GM08714 (cell line): ENCODE measurements around the gene PIK3R1.
"Not testable (repeated sequence)": the region's sequence is repeated elsewhere in the genome, so short reads cannot be mapped to it uniquely, and the experiment has no call there.

Experiments
- H3K4me3 ChIP-seq: fragments of 200-500 bp; sonication (Bioruptor generic); 2 replicates; pipeline ENCODE4 v1.5.1; 2014; ENCODE audit warnings: mild to moderate bottlenecking, low read length, inconsistent platforms
- ZNF274 ChIP-seq: IDR thresholded peaks from 2 replicates; pipeline ENCODE4 v1.6.1; 2012; ENCODE audit warnings: mild to moderate bottlenecking, low read depth, low read length

Gene PIK3R1

GRCh38 chr5:68227532-68228160, 12.1 kb downstream of the PIK3R1 start:
- TF ChIP-seq ZNF274: no peak
- no peak overlapping the region for H3K4me3 ChIP-seq

GRCh38 chr5:68229416-68229815, 13.9 kb downstream of the PIK3R1 start:
- no peak for TF ChIP-seq ZNF274
- no peak overlapping the region for H3K4me3 ChIP-seq

GRCh38 chr5:68230285-68230684, 14.7 kb downstream of the PIK3R1 start:
- no peak for TF ChIP-seq ZNF274
- H3K4me3 ChIP-seq: no peak overlapping the region

DNA sequence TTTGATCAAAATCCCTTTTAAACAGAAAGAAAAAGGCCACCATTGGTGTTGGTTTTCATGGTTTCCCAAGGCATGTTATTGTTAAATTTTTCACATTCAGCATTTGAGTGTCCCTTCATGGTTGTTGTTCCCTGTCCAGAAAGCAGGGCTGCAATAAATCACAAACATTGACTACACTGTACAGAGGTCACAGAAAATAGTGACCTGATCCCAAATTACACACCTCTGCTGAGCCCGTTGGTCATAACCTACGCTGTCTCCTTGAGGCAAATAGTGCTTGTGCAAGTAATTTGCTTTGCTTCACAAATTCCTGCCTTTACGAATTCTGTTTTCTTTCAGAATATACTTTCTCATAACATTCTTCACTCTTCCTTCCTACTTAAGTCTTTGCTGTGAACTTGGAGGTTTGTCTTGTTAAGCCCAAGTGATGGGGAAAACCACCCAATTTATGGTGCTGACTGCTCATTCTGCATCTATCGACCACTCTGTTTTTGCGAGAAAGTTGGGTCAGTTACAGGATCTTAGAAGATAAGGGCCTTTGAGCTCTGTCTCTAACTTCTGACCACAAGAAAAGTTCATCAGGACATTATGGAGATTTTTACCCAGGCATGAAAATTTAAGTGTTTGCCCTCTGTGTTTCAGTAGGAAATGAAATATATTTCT, 16.0 kb downstream of the PIK3R1 start:
- H3K4me3 ChIP-seq: no peak overlapping the region
- no peak for TF ChIP-seq ZNF274

DNA sequence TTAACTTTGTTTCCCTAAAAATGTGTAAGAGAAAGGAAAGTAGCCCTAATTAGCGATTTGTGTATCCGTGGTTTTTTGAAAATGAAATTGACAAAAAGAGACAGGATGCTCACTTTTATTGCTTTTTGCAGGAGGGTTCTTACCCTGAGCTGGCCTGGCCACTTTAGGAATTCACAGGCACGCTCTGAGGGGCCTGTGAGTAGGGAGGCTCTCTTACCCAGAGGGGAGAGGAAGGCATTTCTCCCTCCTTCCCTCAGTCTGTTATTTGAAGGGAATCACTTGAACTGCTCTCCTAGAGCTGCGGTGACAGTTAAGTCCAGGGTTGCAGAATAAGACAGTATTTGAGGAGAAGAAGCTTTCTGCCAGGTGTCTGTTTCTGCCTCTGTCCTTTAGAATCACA, 16.7 kb downstream of the PIK3R1 start:
- TF ChIP-seq ZNF274: no peak
- no peak overlapping the region for H3K4me3 ChIP-seq

GRCh38 chr5:68233075-68233474, 17.5 kb downstream of the PIK3R1 start:
- no peak overlapping the region for H3K4me3 ChIP-seq
- TF ChIP-seq ZNF274: no peak

- not testable (repeated sequence) for H3K4me3 ChIP-seq
These were observed 19.7 kb downstream of the PIK3R1 start for GRCh38 chr5:68235229-68235628.

GRCh38 chr5:68237715-68238114, 22.2 kb downstream of the PIK3R1 start:
- TF ChIP-seq ZNF274: no peak

GRCh38 chr5:68239487-68239886, 23.9 kb downstream of the PIK3R1 start:
- TF ChIP-seq ZNF274: no peak
- peak overlapping the region; percentile 13; the same call in 1 of the 2 replicates for H3K4me3 ChIP-seq

More at GRCh38 chr5:68237715-68238114, 22.2 kb downstream of the PIK3R1 start:
- no peak overlapping the region for H3K4me3 ChIP-seq

DNA sequence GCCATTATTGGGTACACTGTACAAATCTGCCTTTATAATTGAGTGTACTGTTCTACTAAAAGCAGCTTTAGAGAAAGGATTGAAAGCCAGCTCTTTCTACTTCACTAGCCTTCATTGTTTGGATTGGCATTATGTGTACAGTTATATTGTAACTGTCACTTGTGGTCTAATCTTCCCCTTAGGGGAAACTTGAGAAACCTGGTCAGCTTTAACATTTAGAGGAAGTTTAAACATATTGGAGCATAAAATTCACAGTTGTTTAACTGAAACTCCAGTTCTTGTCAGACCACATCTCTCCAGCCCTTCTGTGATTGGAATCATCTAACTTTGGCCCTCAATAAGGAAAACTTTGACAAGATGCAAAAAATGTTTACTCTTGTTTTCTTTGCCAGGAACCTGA, 24.6 kb downstream of the PIK3R1 start:
- no peak for TF ChIP-seq ZNF274

DNA sequence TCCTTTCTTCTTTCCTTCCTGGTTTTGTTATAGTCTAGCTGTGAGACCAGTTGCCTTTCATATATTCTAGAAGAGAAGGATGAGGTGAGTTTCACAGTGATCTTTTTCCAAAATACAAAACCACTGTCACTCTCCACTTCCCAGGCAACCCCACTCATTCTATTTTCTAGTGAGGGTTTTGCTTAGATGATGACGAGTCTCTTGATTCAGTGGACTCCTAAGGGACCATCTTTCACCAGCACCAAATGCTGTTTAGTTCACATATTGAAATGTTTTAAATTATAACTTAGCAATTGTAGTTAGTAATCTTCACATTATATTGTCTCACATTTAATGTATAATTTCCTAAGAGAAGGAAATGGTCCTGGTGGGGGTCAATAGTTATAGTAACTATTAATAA, 25.2 kb downstream of the PIK3R1 start:
- H3K4me3 ChIP-seq: no peak overlapping the region
- no peak for TF ChIP-seq ZNF274

More for the DNA sequence above, 24.6 kb downstream of the PIK3R1 start:
- no peak overlapping the region for H3K4me3 ChIP-seq

- no peak overlapping the region for H3K4me3 ChIP-seq
- TF ChIP-seq ZNF274: no peak
These were observed 27.2 kb downstream of the PIK3R1 start for GRCh38 chr5:68242743-68243142.

DNA sequence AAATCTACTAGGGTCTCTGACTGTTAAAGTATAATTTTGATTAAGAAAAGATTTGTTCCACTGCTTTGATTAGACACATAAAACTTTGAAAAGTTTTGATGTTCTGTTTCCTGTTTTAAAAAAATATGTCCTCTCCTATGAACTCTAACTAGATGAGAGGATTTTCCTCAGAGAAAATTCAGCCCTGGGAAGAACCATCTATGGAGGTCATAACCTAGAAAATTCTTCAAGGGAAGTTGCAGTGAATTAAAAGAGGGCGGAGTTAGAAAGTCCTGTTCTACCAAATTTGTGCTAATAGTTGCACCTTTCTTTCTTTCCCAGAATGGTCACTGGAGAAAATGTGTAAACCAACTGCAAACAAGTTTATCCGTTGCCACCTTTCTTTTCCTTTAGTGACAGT, 27.7 kb downstream of the PIK3R1 start:
- no peak for TF ChIP-seq ZNF274
- no peak overlapping the region for H3K4me3 ChIP-seq

GRCh38 chr5:68243681-68244080, 28.1 kb downstream of the PIK3R1 start:
- no peak overlapping the region for H3K4me3 ChIP-seq
- no peak for TF ChIP-seq ZNF274

DNA sequence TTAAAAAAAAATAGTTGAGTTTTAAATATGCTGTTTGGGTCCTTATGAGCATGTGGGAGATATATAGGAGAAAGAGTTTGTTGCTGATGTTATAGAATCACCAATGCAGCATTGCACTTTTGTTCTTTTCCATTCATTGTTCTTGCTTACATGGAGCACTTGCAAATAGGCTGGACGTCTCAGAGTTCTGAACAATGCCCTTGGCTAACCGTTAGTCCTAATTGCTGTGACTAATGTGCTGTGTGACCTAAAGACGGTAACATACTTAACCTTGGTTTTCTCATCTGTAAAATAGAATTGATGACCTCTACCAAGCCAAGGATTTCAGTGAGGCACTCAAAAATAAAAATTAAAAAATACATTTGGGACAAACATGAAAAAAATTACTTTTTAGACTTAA, 29.8 kb downstream of the PIK3R1 start:
- no peak for TF ChIP-seq ZNF274
- H3K4me3 ChIP-seq: no peak overlapping the region

GRCh38 chr5:68246802-68247201, 31.2 kb downstream of the PIK3R1 start:
- TF ChIP-seq ZNF274: no peak
- no peak overlapping the region for H3K4me3 ChIP-seq

DNA sequence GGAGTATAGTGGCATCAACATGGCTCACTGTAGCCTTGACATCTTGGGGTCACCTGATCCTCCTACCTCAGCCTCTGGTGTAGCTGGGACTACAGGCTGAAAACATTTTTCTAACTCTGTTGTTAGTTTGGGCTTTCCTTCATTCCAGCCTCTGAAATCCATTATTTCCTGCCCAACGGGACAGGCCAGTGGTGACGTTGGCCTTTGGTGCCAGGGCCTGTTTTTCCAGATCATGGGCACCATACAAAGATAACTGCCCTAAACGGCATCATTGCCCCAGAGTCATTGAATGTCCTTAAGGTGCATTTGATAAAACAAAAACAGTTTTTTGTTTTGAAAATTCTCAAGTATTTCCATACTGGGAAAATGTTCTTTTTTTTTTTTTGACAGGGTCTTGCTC, 32.1 kb downstream of the PIK3R1 start:
- H3K4me3 ChIP-seq: no peak overlapping the region
- no peak for TF ChIP-seq ZNF274
